Measurements from ENCODE around the gene ZNF385C.

Gene ZNF385C

DNA sequence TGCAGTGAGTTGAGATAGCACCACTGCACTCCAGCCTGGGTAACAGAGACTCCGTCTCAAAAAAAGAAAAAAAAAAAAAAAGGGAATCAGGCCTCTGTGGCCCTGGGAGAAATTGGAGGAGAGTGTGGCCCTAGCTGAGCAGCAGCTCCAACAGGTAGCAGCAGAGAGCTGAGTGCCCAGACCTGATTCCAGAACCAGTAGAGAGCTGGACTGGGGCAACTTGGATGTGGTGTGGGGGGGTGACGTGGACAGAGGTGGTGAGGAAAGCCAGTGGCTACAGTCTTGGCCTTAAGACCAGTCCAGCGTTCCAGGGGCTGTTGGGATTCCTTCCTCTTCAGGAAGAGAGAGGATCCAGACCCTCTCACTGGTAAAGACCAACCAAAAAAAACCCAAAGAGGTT lies 26.0 kb upstream of the ZNF385C start:
- H3K36me3 ChIP-seq (ENCODE audit: control insufficient read depth, insufficient read depth, low read length): peaks cover 46% of the 10 kb centered on the region
- no peaks in the 10 kb centered on the region for H3K9me3 ChIP-seq (ENCODE audit: control insufficient read depth, low read length)
- no peak overlapping the region for H3K27ac ChIP-seq (ENCODE audit: insufficient read depth, low read length, poor library complexity, severe bottlenecking)
- H3K4me3 ChIP-seq (ENCODE audit: insufficient read depth, low read depth, low read length, poor library complexity, severe bottlenecking): no peak overlapping the region
- peaks cover 8% of the 10 kb centered on the region for H3K4me1 ChIP-seq (ENCODE audit: control insufficient read depth, insufficient read depth, low read length, poor library complexity, severe bottlenecking)
- DNase-seq: no peak
- no peaks in the 10 kb centered on the region for H3K27me3 ChIP-seq (replicated peaks; ENCODE audit: control insufficient read depth, insufficient read depth, low read length, poor library complexity, severe bottlenecking)

DNA sequence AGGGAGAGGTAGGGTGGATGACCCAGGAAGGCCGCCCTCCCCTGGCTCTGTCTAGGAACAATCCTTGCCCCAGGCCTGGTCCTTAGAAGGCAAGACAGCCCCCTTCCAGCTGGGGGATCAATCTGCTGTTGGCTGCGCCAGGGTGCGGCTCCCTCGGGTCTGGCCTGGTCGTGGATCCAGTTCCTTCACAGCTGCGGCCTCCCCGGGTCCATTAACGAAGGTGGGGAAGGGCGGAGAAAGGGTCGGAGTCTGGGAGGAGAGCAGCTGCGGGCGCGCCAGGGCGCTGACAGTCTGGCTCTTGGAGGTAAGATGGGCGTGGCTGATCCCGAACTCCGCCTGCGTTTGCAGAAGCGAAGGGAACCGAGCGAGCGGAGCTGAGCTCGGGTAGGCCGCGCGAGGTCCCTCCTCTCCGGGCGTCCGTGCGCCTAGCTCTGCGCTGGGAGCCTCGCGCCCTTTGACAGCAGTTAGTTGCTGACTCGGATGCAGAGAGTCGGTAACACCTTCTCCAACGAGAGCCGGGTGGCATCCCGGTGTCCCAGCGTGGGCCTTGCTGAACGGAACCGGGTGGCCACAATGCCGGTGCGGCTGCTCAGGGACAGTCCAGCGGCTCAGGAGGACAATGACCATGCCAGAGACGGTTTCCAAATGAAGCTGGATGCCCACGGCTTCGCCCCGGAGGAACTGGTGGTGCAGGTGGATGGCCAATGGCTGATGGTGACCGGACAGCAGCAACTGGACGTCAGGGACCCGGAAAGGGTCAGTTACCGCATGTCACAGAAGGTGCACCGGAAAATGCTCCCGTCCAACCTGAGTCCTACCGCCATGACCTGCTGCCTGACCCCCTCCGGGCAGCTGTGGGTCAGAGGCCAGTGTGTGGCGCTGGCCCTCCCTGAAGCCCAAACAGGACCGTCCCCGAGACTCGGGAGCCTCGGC lies 24.4 kb upstream of the ZNF385C start, which contains the start of gene HSPB9:
TSS of gene HSPB9 (plus strand) at position 434 of the 933 bp plus-strand sequence. CDS start at position 481, 47 bp downstream.
- Histone ChIP-seq H3K4me3 (ENCODE audit: insufficient read depth, low read depth, low read length, poor library complexity, severe bottlenecking) (peak within 1 kb of the TSS; percentile 69), H3K4me1 (ENCODE audit: control insufficient read depth, insufficient read depth, low read length, poor library complexity, severe bottlenecking) (peaks cover 8% of the 10 kb centered on the region), H3K36me3 (ENCODE audit: control insufficient read depth, insufficient read depth, low read length) (peaks cover 37% of the 10 kb centered on the region), H3K27me3 (replicated peaks; ENCODE audit: control insufficient read depth, insufficient read depth, low read length, poor library complexity, severe bottlenecking) (no peaks in the 10 kb centered on the region), H3K27ac (ENCODE audit: insufficient read depth, low read length, poor library complexity, severe bottlenecking) (no peak within 1 kb of the TSS), H3K9me3 (ENCODE audit: control insufficient read depth, low read length) (no peaks in the 10 kb centered on the region)
- DNase-seq: no peak

DNA sequence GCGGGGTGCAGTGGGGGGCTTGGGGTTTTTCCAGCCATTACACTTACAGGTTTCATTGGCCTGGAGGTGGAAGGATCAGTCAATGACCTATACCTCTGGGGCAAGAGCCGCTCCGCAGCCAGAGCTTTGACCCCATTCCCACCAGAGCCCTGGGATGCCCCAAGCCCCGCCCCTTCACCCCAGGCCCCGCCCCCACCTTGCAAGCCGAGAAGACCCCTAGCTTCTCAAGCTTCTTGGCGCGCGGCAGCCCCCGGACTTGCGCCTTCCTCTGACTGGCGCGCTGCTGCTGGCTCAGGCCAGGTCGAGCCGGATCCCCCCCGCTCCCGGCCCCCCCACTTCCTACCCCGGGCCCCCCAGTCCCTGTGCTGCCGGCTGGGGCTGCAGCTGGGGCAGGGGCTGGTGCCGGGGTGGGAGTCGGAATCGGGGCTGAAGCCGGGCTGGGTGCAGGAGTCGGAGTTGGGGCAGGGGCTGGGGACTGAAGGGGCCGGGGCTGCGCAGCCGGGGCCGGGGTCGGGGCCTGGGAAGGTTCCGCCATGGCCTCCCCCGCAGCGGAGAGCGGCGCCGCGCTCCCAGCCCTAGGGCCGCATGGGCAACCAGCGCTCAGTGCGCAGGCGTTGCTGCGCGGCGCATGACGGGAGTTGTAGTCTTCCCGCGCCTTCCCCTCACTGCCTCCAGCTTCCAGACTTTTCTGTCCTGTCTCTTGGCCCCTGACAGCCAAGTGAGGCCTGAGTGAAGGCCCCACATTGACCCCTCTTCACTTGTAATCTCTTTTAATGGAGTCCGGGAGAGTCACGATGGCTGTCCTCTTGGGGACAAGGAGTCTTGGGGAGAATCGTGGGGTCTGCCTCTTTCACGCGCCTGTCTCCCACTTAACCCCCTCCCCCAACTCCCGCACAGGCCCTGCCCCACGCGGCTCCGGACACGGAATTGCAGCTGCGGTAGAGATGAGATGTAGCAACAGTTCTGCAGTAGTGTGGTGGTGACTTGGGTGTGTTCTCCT lies 22.8 kb upstream of the ZNF385C start, which contains the start of gene KAT2A:
TSS of gene KAT2A (minus strand) at position 598 of the 1,000 bp plus-strand sequence. CDS start at position 535, 63 bp downstream.
- DNase-seq: peak; percentile 42 to 65 (median 54)
- H3K36me3 ChIP-seq (ENCODE audit: control insufficient read depth, insufficient read depth, low read length): peaks cover 28% of the 10 kb centered on the region
- H3K4me1 ChIP-seq (ENCODE audit: control insufficient read depth, insufficient read depth, low read length, poor library complexity, severe bottlenecking): peaks cover 8% of the 10 kb centered on the region
- H3K4me3 ChIP-seq (ENCODE audit: insufficient read depth, low read depth, low read length, poor library complexity, severe bottlenecking): peak within 1 kb of the TSS; percentile 69
- H3K27me3 ChIP-seq (replicated peaks; ENCODE audit: control insufficient read depth, insufficient read depth, low read length, poor library complexity, severe bottlenecking): no peaks in the 10 kb centered on the region
- peak within 1 kb of the TSS; percentile 30 for H3K27ac ChIP-seq (ENCODE audit: insufficient read depth, low read length, poor library complexity, severe bottlenecking)
- no peaks in the 10 kb centered on the region for H3K9me3 ChIP-seq (ENCODE audit: control insufficient read depth, low read length)

DNA sequence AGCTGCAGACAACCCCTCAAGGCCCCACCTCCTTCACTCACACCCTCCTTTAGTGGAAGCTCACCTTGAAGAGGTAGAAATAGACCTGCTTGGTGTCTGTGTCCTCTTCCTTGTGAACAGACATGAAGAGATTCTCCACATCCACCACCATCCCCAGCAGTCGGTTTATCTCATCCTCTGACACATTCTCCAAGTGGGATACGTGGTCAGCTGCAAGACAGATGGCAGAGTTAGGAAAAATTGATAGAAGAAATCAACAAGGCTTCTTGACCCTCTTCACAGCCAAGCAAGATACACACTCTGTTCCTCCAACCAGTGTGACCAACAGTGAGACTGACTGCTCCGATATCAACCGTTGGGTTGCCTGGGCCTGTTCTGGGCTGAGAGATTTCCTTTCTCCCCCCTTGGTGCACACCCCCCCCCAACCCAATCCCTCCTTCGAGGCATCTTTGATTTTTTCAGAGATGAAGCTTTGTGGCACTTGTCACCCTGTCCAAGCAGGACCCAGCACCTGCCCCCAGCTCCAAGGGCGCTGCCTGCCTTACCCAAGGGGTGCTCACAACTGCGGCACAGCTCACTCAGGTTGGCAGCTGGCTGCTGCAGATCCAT lies 22.0 kb upstream of the ZNF385C start:
- Histone ChIP-seq H3K9me3 (ENCODE audit: control insufficient read depth, low read length) (no peaks in the 10 kb centered on the region), H3K4me3 (ENCODE audit: insufficient read depth, low read depth, low read length, poor library complexity, severe bottlenecking) (peak overlapping the region; percentile 69), H3K4me1 (ENCODE audit: control insufficient read depth, insufficient read depth, low read length, poor library complexity, severe bottlenecking) (peaks cover 8% of the 10 kb centered on the region), H3K36me3 (ENCODE audit: control insufficient read depth, insufficient read depth, low read length) (peaks cover 20% of the 10 kb centered on the region), H3K27me3 (replicated peaks; ENCODE audit: control insufficient read depth, insufficient read depth, low read length, poor library complexity, severe bottlenecking) (no peaks in the 10 kb centered on the region), H3K27ac (ENCODE audit: insufficient read depth, low read length, poor library complexity, severe bottlenecking) (no peak overlapping the region)
- DNase-seq: no peak

DNA sequence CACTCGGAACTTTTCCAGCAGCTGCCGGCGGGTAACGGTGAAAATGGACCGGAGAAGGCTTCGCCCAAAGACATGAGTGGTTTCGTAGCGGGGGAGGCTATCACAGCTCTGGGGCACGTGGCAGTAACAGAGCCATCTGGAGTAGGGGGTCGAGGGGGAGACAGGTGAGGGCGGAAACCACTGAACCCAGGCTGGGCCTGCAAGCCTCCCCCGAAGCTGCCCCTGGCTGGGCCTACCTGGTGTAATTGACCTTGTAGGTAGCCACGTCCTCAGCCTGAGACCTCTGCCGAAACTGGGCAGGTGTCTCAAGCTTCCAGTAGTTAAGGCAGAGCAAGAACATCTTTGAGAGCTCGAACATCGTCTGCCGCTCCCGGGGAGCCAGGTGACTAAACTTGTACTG lies 21.0 kb upstream of the ZNF385C start:
- peaks cover 8% of the 10 kb centered on the region for H3K4me1 ChIP-seq (ENCODE audit: control insufficient read depth, insufficient read depth, low read length, poor library complexity, severe bottlenecking)
- no peak overlapping the region for H3K4me3 ChIP-seq (ENCODE audit: insufficient read depth, low read depth, low read length, poor library complexity, severe bottlenecking)
- no peak overlapping the region for H3K27ac ChIP-seq (ENCODE audit: insufficient read depth, low read length, poor library complexity, severe bottlenecking)
- DNase-seq: no peak
- no peaks in the 10 kb centered on the region for H3K9me3 ChIP-seq (ENCODE audit: control insufficient read depth, low read length)
- H3K27me3 ChIP-seq (replicated peaks; ENCODE audit: control insufficient read depth, insufficient read depth, low read length, poor library complexity, severe bottlenecking): no peaks in the 10 kb centered on the region
- H3K36me3 ChIP-seq (ENCODE audit: control insufficient read depth, insufficient read depth, low read length): peaks cover 14% of the 10 kb centered on the region

DNA sequence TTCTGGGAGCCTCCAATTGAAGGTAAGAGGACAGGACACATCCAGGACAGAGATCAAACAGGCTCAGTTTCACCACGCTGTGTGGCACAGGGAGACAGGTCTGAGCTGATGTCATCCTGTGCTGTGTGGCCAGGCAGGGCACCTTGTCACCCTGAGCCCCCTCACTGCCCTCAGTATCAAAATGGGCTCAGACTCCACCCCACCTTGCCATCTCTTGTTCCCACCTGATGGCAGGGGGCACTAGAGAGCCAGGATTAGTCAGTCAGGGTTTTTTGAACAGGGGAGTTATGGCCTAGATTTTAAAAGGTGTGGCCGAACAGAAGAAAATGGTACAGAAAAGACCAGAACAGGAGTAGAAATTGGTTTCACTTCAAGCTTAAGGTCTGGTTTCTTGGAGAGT lies 20.3 kb upstream of the ZNF385C start:
- Histone ChIP-seq H3K27me3 (replicated peaks; ENCODE audit: control insufficient read depth, insufficient read depth, low read length, poor library complexity, severe bottlenecking) (no peaks in the 10 kb centered on the region), H3K27ac (ENCODE audit: insufficient read depth, low read length, poor library complexity, severe bottlenecking) (no peak overlapping the region), H3K4me3 (ENCODE audit: insufficient read depth, low read depth, low read length, poor library complexity, severe bottlenecking) (no peak overlapping the region), H3K9me3 (ENCODE audit: control insufficient read depth, low read length) (no peaks in the 10 kb centered on the region), H3K36me3 (ENCODE audit: control insufficient read depth, insufficient read depth, low read length) (peaks cover 14% of the 10 kb centered on the region), H3K4me1 (ENCODE audit: control insufficient read depth, insufficient read depth, low read length, poor library complexity, severe bottlenecking) (peaks cover 8% of the 10 kb centered on the region)
- no peak for DNase-seq

DNA sequence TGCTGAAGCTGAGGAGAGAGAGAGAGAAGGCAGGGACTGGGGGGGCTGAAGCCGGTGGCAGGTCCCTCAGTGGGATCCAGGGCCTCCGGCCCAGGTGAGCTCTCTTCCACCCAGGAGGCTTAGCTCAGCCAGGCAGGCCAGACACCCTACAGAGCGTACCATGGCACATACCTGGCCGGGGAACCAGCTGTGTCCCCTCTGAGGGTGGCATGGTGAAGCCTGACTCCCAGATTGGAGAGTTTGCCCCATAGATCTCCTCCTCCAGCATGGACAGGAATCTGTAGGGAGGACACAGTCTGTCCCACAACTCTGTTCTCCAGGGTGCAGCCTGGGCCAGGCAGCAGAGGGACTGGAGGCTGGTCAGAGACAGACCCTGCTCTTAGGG lies 19.8 kb upstream of the ZNF385C start:
- Histone ChIP-seq H3K27ac (ENCODE audit: insufficient read depth, low read length, poor library complexity, severe bottlenecking) (no peak overlapping the region), H3K9me3 (ENCODE audit: control insufficient read depth, low read length) (no peaks in the 10 kb centered on the region), H3K4me1 (ENCODE audit: control insufficient read depth, insufficient read depth, low read length, poor library complexity, severe bottlenecking) (peaks cover 13% of the 10 kb centered on the region), H3K36me3 (ENCODE audit: control insufficient read depth, insufficient read depth, low read length) (peaks cover 14% of the 10 kb centered on the region), H3K4me3 (ENCODE audit: insufficient read depth, low read depth, low read length, poor library complexity, severe bottlenecking) (no peak overlapping the region), H3K27me3 (replicated peaks; ENCODE audit: control insufficient read depth, insufficient read depth, low read length, poor library complexity, severe bottlenecking) (no peaks in the 10 kb centered on the region)
- DNase-seq: no peak

DNA sequence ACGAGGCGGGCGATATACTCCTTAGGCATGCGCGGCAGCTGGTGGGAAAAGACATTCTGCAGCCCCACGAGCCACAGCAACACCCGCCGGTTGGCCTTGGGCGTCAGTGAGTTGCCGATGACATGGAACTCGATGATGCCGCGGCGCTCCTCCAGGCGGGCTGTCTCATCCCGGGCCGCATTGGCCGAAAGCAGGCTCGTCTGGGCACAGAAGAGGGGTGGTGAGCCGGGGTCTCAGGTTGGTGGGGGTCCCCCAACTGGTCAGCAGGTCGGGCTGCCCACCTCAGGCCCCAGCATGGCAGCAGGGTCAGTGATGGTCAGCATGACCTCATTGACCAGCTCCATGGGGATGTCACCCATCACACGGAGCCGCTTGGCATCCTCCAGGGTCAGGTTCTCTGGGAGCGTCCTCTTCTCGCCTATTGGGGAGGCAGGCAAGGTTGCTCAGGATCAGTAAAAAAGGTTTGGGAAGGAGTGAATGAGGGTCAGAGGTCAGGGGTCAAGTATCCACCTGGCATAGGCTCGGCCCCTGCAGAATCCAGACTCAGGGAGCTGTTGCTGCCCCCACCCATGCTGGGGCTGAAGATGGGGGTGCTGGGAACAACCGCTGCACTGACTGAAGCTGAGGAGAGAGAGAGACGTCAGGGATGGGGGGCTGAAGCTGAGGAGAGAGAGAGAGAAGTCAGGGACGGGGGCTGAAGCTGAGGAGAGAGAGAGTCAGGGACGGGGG lies 19.3 kb upstream of the ZNF385C start:
- Histone ChIP-seq H3K4me3 (ENCODE audit: insufficient read depth, low read depth, low read length, poor library complexity, severe bottlenecking) (no peak overlapping the region), H3K9me3 (ENCODE audit: control insufficient read depth, low read length) (no peaks in the 10 kb centered on the region), H3K27ac (ENCODE audit: insufficient read depth, low read length, poor library complexity, severe bottlenecking) (no peak overlapping the region), H3K4me1 (ENCODE audit: control insufficient read depth, insufficient read depth, low read length, poor library complexity, severe bottlenecking) (peaks cover 18% of the 10 kb centered on the region), H3K27me3 (replicated peaks; ENCODE audit: control insufficient read depth, insufficient read depth, low read length, poor library complexity, severe bottlenecking) (no peaks in the 10 kb centered on the region), H3K36me3 (ENCODE audit: control insufficient read depth, insufficient read depth, low read length) (peaks cover 14% of the 10 kb centered on the region)
- DNase-seq: no peak

Measured in effector memory CD4-positive, alpha-beta T cell (primary cell).